ENCODE results near the gene ZNF324B.
"Not testable (repeated sequence)": the region's sequence is repeated elsewhere in the genome, so short reads cannot be mapped to it uniquely, and the experiment has no call there.

The ZNF324B gene

DNA sequence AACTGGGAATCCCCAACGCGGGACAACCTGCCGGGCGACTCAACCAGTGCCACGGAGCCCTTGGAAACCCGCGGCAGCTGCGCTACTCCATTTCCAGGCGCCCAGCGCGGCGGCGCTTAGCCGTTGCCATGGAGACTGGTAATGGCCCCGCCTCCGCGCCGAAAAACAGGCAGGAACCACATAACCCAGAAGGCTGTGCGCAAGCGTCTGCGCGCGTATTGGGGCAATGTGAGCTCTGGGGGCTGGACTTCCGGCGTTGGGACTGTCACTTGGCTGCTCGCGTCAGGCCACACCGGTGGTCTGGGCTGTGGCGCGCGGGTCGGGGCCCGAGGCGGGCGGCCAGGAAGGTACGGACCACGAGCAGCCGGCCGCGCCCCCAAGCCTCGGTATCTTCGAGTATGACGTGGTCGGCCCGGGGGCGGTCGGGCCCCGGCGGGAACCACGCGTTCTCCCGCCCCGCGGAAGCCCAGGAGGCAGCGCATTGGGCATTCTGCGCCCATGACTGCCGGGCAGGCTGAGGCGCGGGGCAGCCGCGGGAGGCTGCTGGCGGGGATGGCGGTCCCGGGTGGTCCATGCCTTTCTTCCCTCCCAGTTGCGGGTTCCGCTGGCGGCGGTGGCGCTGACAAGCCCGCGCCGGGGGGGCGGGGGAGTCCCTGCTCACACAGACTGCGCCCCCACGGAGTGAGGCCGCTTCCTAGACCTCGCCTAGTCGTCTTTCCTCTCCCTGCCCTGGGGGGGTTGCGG, at the start of gene ZNF324B:
Gene ZNF324B (plus strand): TSS at position 265 of the 744 bp plus-strand sequence. CDS start 2,080 bp downstream, outside the sequence.
- DNase-seq: no peak

DNA sequence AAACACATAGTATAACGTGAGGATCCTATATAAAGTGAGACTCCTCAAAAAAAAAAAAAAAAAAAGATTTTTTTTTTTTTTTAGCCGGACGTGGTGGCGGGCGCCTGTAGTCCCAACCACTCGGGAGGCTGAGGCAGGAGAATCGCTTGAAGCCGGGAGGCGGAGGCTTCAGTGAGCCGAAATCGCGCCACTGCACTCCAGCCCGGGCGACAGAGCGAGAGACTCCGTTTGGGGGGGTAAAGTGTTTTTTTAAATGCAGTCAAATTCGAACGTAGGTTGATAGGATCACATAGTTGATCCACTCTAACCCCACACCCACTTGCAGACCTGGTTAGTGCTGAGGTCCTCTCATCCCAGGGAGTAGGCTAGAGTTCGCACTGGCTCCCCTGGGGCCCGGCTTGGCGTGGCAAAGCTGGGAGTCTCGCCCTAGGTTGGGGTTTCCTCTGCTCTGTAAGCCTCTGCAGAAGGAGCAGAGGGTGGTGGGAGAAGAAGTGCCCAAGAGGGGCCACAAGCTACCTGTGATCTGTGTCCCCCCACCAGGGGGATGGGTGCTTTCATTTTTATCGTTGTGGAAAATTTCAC, 49.5 kb upstream of the ZNF324B start:
- no peak for DNase-seq

DNA sequence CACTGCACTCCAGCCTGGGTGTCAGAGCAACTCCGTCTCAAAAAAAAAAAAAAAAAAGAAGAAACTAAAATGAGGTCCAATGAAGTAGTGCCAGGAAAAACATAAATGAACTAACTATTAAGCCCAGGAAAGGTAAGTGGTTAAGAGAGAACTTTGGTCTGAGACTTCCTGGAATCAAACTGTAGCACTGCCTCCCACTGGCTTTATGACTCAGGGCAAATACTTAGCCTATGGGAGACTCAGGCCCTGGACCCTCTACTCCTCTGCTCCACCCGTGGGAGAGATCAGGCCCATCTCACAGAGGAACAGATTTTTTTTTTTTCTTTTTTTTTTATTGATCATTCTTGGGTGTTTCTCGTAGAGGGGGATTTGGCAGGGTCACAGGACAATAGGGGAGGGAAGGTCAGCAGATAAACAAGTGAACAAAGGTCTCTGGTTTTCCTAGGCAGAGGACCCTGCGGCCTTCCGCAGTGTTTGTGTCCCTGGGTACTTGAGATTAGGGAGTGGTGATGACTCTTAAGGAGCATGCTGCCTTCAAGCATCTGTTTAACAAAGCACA, 47.4 kb upstream of the ZNF324B start:
- DNase-seq: not testable (repeated sequence)

DNA sequence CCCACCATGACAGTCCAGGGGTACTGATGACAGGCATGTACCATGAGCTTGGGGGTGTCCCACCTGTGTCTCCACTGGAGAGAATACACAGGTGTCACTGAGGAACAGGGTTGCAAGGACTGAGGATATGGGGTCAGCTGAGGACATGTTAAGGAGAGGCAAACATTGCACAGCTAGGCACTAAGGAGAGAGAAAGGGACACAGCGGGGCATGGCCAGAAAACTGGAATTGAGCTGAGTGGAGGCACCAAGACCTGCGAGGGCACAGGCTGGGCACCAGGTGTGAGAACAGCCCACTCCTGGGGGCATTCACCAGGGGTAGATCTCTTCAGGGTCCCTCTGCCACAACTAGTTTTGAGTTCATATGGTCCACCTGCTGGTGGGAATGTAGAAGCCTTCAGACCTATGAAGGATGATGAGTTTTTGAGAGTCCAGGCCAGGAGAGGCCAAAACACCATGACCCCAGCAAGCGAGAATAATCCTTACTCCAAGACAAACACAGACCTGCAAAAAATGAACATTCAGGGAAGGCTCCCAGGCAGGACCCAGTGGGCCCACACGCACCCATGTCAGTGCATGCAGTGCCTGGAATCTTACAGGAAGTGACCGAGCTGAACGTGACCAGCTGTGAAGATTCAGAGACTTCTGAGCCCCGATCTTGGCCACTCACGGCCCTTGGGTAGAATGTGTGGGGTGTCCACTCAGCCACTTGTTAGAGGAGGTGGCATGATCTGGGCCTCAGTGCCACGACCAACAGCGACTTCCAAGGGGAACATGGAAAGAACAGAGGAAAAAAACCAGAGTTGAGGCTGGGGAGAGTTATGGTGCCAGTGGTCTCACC, 44.4 kb upstream of the ZNF324B start:
- no peak for DNase-seq

DNA sequence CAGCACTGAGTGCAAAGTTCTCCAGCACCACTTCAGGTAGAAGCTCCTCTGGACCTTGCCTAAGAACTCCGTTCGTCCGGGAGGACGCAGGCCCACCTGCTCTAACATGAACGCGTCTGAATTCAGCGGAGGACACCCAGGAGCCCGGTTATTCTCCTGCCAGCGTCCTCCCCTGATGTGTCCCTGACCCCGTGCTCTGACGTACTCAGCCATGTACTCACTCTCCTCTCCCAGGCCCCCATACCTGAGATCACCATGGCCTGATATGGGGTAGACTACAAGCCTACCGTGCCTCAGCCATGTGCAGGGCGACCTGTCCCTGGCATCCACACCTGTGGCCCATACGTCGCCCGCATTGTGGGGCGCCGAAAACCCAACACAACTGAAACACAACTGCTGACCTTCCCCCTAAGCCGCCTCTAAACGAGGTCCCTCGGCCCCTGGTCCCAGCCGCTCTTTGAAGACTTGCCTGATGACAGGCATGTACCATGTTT, 43.7 kb upstream of the ZNF324B start:
- DNase-seq: no peak

DNA sequence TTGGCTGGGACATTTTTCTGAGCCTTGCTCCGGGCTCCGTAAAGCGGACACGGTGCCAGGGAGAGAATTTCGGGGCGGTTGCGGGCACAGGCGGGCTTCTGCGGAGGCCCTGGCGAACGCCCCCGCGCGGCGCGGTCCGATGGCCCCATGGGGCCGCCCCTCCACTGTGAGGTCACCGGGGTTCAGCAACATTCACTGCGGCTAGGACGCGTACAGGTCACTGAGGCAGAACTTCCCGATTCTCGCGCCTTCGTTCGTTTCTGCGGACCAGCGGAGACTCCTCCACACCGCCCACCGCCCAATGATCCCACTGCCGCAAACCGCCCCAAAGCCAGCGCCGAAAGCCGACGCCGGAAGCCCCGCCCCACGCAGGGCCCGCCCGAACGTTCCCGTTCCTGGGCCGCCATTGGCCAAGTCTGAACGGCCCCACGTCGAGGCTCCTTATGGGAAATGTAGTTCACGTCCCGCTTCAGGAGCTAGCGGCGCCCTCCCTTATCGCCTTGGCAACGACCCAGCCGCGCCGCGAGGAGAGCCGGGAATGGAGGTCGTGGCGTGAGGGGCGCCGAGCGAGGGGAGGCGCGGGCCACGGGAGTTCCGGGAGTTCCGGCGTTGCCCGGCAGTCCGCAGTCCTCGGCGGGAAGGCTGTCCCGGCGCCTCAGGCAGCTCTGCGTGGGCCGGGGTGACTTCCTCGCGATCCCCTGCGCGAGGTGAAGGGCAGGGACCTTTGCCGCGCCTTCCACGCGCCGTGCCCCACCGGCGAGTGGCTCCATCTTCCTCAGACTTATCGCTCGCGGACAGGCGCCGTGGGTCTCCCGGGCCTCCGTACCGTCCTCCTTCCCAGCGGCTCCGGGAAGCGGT, 43.0 kb upstream of the ZNF324B start, which contains the start of gene ZNF584:
Gene ZNF584 (plus strand): TSS at position 498 of the 858 bp plus-strand sequence. CDS start 499 bp downstream, outside the sequence.
- peak; percentile 79 for DNase-seq

DNA sequence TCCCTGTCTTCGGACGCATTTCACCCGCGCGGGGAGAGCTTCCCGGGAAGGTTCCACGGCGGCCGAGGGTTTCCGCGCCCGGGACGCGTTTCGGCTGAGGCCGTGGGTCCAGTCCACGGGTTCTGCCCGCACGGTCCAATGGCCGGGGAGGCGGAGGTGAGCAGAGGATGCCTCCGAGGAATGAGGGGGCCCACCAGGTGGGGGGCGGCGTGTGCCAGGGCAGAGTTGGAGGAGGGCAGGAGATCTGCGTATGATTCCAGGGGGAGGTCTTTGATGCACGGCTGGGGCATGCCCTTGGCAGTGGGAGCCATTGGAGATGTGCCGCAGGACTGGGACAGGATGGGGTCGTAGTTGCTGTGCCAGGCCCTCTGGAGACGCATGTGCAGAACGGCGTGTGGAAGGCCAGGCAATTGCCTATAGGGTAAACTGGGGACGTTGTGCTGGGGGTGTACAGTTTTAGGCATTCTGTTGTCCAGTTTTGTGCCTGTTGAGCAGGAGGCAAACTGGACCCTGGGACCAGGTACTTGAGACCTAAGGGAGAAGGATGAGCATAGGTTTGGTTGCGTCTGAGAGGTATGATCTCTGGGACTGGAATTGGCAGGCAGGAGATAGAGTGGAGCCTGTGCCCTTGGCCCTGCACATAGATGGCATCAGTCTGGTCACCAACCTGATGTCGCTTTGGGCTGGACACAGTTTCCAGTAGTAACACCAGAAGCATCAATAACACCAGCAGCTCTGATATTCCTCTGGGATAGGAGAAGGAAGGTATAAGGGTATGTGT, 42.2 kb upstream of the ZNF324B start:
- DNase-seq: no peak

DNA sequence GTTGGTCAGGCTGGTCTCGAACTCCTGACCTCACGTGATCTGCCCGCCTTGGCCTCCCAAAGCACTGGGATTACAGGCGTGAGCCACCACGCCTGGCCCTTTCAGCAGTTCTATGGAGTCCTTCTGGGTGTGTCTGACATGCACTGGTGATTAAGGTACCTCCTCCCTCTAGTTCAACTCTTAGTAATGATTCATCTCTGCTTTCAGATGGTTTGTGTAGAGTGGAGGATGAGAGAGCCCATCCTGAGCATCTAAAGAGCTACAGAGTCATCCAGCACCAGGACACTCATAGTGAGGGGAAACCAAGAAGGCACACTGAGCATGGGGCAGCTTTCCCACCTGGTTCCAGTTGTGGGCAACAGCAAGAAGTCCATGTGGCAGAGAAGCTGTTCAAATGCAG, 34.8 kb upstream of the ZNF324B start:
- DNase-seq: no peak

DNA sequence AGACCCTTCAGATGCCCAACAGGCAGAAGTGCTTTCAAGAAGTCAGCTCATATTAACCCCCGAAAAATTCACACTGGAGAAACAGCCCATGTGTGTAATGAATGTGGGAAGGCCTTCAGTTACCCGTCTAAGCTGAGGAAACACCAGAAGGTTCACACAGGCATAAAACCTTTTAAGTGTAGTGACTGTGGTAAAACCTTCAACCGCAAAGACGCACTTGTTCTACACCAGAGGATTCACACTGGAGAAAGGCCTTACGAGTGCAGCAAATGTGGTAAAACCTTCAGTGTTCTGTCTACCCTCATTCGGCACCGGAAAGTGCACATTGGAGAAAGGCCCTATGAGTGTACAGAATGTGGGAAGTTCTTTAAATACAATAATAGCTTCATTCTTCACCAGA, 34.4 kb upstream of the ZNF324B start:
- no peak for DNase-seq

DNA sequence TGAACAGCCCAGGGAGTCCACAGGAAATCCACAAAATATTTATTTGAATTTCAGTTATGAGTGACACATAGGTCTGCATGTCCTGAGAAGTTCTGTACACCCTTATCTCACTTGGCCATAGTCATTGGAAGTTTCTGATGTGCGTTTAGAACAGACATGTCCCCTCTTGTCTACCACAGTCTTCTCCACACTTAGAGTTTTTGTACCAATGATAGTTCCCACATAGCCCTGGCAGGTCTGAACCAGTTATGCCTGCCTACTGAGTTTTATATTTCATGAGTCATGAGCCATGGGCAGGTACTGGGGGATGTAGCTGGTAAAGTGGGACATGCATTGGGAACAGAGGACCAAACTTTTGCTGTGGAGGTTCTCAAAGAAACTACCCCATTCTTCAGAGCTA, 22.8 kb upstream of the ZNF324B start:
- no peak for DNase-seq

DNA sequence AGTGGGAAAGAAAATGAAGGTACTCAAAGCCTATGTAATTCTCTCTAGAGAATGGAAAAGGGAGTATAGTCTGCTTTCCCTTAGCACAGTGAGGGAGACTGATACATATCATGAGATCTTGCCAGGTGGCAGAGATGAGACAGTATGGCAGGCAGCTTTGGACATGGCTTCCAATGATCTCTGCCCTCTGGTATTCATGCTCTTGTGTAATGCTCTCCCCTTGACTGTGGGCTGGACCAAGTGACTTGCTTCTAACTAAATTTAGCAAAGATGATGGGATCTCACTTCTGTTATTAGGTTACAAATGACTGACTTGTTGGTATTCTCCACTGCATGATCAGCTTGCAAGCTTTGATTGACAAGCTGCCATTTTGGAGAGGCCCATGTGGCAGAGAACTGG, 21.7 kb upstream of the ZNF324B start:
- no peak for DNase-seq

DNA sequence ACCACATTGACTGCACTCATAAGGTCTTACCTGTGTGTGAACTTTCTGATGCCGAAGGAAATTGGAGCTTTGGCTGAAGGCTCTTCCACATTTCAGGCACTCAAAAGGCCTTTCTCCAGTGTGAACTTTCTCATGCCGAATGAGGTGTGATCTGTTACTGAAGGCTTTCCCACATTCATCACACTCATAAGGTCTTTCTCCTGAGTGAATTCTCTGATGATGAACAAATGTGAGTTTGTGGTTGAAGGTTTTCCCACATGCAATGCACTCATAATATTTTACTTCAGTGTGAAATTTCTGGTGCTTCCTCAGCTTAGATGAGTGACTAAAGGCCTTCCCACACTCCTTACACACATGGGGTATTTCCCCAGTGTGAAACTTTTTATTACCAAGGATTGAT, 17.2 kb upstream of the ZNF324B start:
- DNase-seq: no peak

DNA sequence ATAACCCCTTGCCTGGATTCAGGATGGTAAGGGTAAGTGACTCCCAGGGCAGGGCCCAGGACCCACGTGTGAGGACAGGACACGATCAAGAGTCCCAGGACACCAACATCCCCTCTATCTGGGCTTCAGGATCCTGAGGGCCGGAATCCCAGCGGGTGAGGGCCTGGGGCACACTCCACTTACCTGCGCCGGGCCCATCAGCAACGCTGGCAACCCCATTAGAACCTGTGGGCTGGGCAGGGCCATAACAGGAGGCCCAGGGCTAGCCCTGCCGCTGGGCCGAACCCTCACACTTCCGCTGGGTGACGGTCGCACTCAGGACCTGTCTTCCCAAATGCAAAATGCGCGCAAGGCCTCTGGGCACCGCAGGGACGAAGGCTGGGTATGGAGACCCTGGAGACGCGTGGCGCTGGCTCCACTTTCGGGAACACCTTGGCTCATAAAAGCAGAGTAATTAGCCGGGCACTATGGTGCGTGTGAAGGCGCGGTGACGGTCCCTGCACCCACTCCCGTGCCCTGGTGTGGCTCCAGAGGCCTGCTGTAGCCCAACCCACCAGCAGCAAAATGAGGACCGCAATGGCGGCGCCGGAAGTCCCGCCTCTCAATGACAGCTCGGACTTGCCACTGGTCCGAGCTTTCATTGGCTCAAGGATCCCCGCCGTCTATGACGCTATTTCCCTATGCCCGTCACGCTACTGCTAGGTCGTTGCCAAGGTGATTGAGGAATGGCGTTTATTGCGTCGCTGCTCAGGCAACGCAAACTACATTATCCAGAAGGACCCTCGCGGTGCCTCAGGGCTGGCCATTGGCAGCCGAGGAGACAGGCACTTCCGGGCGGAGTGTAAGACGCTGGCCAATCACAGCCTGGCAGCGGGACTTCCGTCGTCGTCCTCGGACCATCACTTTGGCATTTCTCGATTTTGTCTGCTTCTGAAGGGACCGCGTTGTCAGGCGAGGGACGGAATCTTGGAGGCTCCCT, 11.6 kb upstream of the ZNF324B start, which contains the start of gene ZNF132:
Gene ZNF132 (minus strand): TSS at position 578 of the 979 bp plus-strand sequence. CDS start 332 bp downstream, at position 246.
- peak; percentile 40 for DNase-seq

DNA sequence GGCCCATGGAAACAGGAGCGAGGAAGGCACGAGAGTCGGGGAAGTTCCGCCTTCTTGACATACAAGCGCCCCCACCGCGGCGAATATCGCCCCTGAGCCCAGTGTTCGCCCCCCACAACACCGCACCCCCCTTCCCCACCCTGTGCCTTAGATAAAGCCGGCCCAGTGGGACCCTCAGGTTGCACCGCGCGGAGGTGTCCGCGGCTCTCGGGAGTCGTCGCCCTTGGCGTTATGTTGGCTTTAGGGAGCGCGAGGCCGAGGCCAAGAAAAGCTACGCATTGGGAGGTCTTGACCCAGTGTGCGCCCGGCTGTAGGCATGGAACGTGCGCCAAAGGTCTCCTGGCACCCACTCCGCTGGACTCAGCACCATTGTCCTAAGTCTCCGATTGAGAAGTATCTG, 10.9 kb upstream of the ZNF324B start:
- DNase-seq: no peak

DNA sequence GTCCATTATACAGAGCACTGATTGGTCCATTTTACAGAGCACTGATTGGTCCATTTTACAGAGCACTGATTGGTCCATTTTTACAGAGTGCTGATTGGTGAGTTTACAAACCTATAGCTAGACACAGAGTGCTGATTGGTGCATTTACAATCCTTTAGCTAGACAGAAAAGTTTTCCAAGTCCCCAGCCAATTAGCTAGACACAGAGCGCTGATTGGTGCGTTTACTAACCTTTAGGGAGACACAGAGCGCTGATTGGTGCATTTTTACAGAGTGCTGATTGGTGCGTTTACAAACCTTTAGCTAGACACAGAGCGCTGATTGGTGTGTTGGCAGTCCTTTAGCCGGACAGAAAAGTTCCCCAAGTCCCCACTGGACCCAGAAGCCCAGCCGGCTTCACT, 8.4 kb upstream of the ZNF324B start:
- DNase-seq: not testable (repeated sequence)

DNA sequence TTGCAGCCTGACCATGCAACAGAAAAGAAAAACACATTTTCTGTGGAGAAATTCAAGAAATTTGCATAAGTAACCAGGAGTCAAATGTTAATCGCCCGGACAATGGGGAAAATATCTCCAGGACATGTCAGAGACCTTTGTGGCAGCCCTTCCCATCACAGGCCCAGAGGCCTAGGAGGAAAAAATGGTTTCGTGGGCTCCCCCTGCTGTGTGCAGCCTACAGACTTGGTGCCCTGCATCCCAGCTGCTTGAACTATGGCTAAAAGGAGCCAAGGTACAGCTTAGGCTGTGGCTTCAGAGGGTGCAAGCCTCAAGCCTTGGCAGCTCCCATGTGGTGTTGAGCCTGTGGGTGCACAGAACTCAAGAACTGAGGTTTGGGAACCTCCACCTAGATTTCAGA, 2.6 kb upstream of the ZNF324B start:
- not testable (repeated sequence) for DNase-seq

DNA sequence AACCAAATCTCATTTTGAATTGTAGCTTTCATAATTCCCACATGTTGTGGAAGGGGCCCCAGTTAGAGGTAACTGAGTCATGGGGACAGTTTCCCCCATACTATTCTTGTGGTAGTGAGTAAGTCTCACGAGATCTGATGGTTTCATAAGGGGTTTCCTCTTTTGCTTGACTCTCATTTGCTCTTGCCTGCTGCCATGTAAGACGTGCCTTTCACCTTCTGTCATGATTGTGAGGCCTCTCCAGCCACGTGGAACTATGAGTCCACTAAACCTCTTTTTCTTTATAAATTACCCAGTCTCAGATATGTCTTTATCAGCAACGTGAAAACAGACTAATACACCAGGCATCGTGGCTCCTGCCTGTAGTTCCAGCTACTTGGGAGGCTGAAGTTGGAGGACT, 1.4 kb upstream of the ZNF324B start:
- DNase-seq: not testable (repeated sequence)

DNA sequence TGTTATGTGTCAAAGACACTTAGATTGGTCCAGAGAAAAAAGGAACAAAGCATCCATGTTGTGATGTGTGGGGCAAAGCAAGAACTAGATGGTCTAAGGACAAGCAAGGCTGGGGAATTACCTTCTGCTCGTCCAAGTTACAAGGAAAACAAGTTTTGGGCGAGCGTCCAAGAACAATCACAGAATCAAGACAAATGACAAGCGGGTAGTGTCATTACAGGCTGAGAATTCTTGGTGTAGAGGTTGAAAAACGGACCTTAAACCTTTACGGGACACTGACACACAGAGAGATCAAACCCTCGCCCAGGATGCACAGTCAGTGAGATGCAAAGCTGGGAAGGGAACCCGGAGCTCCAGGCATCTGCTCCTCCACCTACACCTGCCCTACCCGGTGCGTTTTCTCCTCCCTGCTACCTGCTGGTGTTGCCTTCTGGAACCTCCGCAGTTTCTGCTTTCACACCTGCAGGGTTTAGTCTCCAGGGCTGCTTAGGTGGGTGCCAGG, 515 bp upstream of the ZNF324B start:
- DNase-seq: no peak

DNA sequence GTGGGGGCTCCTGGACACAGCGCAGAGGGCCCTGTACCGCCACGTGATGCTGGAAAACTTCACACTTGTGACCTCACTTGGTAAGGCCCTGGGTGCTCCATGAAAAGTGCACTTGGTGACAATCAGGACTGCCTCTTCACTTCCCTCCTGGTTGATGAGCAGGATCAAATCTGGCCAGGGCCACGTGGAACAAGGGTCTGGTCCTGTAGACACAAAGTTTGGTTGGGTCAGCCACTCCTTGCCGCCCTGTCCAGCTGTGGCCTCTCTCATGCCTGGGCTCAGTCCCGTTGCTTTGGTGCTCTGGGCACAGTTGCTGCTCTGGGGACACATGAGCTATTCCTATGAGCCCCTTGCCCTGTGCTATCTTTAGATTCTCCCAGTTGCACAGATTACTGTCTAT, 2.3 kb downstream of the ZNF324B start:
- no peak for DNase-seq

DNA sequence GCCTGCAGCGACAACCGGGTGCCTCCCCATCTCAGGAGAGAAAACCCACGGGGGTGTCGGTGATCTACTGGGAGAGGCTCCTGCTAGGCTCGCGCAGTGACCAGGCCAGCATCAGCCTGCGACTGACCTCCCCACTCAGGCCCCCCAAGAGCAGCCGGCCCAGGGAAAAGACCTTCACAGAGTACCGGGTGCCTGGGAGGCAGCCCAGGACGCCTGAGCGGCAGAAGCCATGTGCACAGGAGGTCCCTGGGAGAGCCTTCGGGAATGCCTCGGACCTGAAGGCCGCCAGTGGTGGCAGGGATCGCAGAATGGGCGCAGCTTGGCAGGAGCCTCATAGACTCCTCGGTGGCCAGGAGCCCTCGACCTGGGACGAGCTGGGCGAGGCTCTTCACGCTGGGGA, 3.9 kb downstream of the ZNF324B start:
- no peak for DNase-seq

All from cortex of kidney (tissue), 1 donor.